CD4-positive, CD25-positive, alpha-beta regulatory T cell (primary cell): ENCODE data around the gene PDSS2. TPM values are rescaled to one million over a fixed set of nuclear protein-coding genes. Genes with fewer than 3 reads are reported as not detected.

ENCODE experiments used
- ATAC-seq, 2 donors: fragments of 150-1000 bp; cut with Tn5 transposase; one replicate each; pipeline ENCODE4 v1.10.0; 2021; ENCODE audit warnings: low read depth in 2 of 2, moderate number of reproducible peaks in 2 of 2, moderate library complexity in 1 of 2
- DNase-seq, 3 donors: peaks; one replicate each; pipeline versions ENCODE4 v3.0.0 to v3.0.0-alpha.2; 2012 to 2022; ENCODE audit warnings: mixed read lengths in 1 of 3
- H3K27ac ChIP-seq: one replicate; pipeline ENCODE4 v1.7.0; 2013; ENCODE audit warnings: mild to moderate bottlenecking, low read length; ENCODE audit not compliant: insufficient read depth, poor library complexity, severe bottlenecking
- H3K27me3 ChIP-seq: one replicate; pipeline ENCODE4 v1.7.0; 2013; ENCODE audit warnings: low read length; ENCODE audit not compliant: control insufficient read depth, insufficient read depth
- H3K36me3 ChIP-seq: one replicate; pipeline ENCODE4 v1.7.0; 2013; ENCODE audit warnings: mild to moderate bottlenecking, low read length, moderate library complexity; ENCODE audit not compliant: control insufficient read depth, insufficient read depth
- H3K4me1 ChIP-seq: 2 replicates; pipeline ENCODE4 v1.7.0; 2013; ENCODE audit warnings: mild to moderate bottlenecking, low read length; ENCODE audit not compliant: insufficient read depth, control insufficient read depth, poor library complexity, severe bottlenecking
- H3K4me3 ChIP-seq: one replicate; pipeline ENCODE4 v1.7.0; 2013; ENCODE audit warnings: low read depth, mild to moderate bottlenecking, low read length, moderate library complexity
- H3K9me3 ChIP-seq, 2 experiments: 1 replicate in 1 of 2; 2 replicates in 1 of 2; pipeline ENCODE4 v1.7.0; 2013; ENCODE audit warnings: low read length in 2 of 2, mild to moderate bottlenecking in 1 of 2, moderate library complexity in 1 of 2; ENCODE audit not compliant: control insufficient read depth in 2 of 2
- H3K27ac Mint-ChIP-seq, 3 donors: one replicate each; pipeline ENCODE4 v1.8.0; 2020 to 2022; ENCODE audit warnings: mild to moderate bottlenecking in 3 of 3, mixed read lengths in 3 of 3, moderate library complexity in 2 of 3
- H3K27me3 Mint-ChIP-seq: one replicate; pipeline ENCODE4 v1.8.0; 2022; ENCODE audit warnings: mild to moderate bottlenecking, mixed read lengths
- H3K36me3 Mint-ChIP-seq: one replicate; pipeline ENCODE4 v1.8.0; 2020; ENCODE audit warnings: mixed read lengths
- H3K4me1 Mint-ChIP-seq, 4 donors: one replicate each; pipeline ENCODE4 v1.8.0; 2020 to 2022; ENCODE audit warnings: mixed read lengths in 4 of 4, mild to moderate bottlenecking in 1 of 4
- H3K4me3 Mint-ChIP-seq, 4 donors: one replicate each; pipeline ENCODE4 v1.8.0; 2020 to 2022; ENCODE audit warnings: mild to moderate bottlenecking in 4 of 4, mixed read lengths in 4 of 4, moderate library complexity in 3 of 4
- H3K9me3 Mint-ChIP-seq, 7 donors: one replicate each; pipeline ENCODE4 v1.8.0; 2020 to 2022; ENCODE audit warnings: mixed read lengths in 7 of 7, mild to moderate bottlenecking in 3 of 7, moderate library complexity in 2 of 7
- polyA plus RNA-seq, 4 donors: library from polyadenylated mRNA; unstranded; fragments of 300-500 nt; fragmentation: Illumina TruSeq; gene quantifications; one replicate each; pipeline ENCODE4 v1.2.3, GENCODE V29; 2021
- total RNA-seq: library from RNA; stranded (reverse); gene quantifications from one replicate; pipeline ENCODE4 v1.2.3, GENCODE V29; 2022

Gene PDSS2
- total and polyA plus RNA-seq, 5 donors from 2014 or later: 11.6 to 18.8 (median 15.1) TPM

GRCh38 chr6:107423474-107423990, 35.8 kb downstream of the PDSS2 start:
- DNase-seq: no peak
- peaks cover 1 to 21% (median 5%) of the 10 kb centered on the region in 7 donors for H3K9me3 Mint-ChIP-seq
- no peak overlapping the region for H3K4me3 Mint-ChIP-seq
- H3K27ac Mint-ChIP-seq: peak overlapping the region in 1 of 3 donors; percentile 10
- no peaks in the 10 kb centered on the region for H3K27me3 Mint-ChIP-seq
- H3K4me3 ChIP-seq: no peak overlapping the region
- H3K27me3 ChIP-seq: no peaks in the 10 kb centered on the region
- H3K36me3 ChIP-seq: no peaks in the 10 kb centered on the region
- H3K9me3 ChIP-seq: peaks cover 3 to 12% of the 10 kb centered on the region in 2 experiments
- H3K27ac ChIP-seq: no peak overlapping the region
- H3K4me1 ChIP-seq: no peaks in the 10 kb centered on the region
- no peak for ATAC-seq
- H3K36me3 Mint-ChIP-seq: peaks cover 20% of the 10 kb centered on the region
- peaks cover 8 to 30% (median 25%) of the 10 kb centered on the region in 4 donors for H3K4me1 Mint-ChIP-seq

GRCh38 chr6:107421696-107422256, 37.6 kb downstream of the PDSS2 start:
- H3K27ac Mint-ChIP-seq: no peak overlapping the region
- peaks cover 0 to 8% of the 10 kb centered on the region in 2 experiments for H3K9me3 ChIP-seq
- H3K36me3 Mint-ChIP-seq: peaks cover 18% of the 10 kb centered on the region
- no peak overlapping the region for H3K4me3 ChIP-seq
- peaks cover 0 to 10% (median 3%) of the 10 kb centered on the region in 7 donors for H3K9me3 Mint-ChIP-seq
- no peaks in the 10 kb centered on the region for H3K4me1 ChIP-seq
- no peak overlapping the region for H3K4me3 Mint-ChIP-seq
- DNase-seq: no peak
- H3K27me3 ChIP-seq: no peaks in the 10 kb centered on the region
- no peak for ATAC-seq
- no peaks in the 10 kb centered on the region for H3K36me3 ChIP-seq
- no peaks in the 10 kb centered on the region for H3K27me3 Mint-ChIP-seq
- H3K4me1 Mint-ChIP-seq: peaks cover 8 to 32% (median 26%) of the 10 kb centered on the region in 4 donors
- no peak overlapping the region for H3K27ac ChIP-seq

- ATAC-seq (no peak), DNase-seq (no peak)
- Histone ChIP-seq H3K27me3 (no peaks in the 10 kb centered on the region), H3K9me3 (no peaks in the 10 kb centered on the region), H3K27ac (no peak overlapping the region), H3K4me3 (no peak overlapping the region), H3K4me1 (no peaks in the 10 kb centered on the region), H3K36me3 (no peaks in the 10 kb centered on the region)
- H3K4me1 Mint-ChIP-seq: peaks cover 8 to 28% (median 24%) of the 10 kb centered on the region in 4 donors
- H3K36me3 Mint-ChIP-seq: peaks cover 8% of the 10 kb centered on the region
- H3K27ac Mint-ChIP-seq: no peak overlapping the region
- H3K9me3 Mint-ChIP-seq: no peaks in the 10 kb centered on the region
- no peak overlapping the region for H3K4me3 Mint-ChIP-seq
- H3K27me3 Mint-ChIP-seq: no peaks in the 10 kb centered on the region
Measured at GRCh38 chr6:107419733-107420132, 39.6 kb downstream of the PDSS2 start.

- no peak for ATAC-seq
- no peaks in the 10 kb centered on the region for H3K36me3 ChIP-seq
- peaks cover 14 to 23% (median 22%) of the 10 kb centered on the region in 4 donors for H3K4me1 Mint-ChIP-seq
- peak in 1 of 3 donors; percentile 11 for DNase-seq
- no peak overlapping the region for H3K27ac ChIP-seq
- H3K4me1 ChIP-seq: no peaks in the 10 kb centered on the region
- H3K9me3 ChIP-seq: no peaks in the 10 kb centered on the region
- H3K27me3 Mint-ChIP-seq: no peaks in the 10 kb centered on the region
- peaks cover 0 to 2% (median 0%) of the 10 kb centered on the region in 7 donors for H3K9me3 Mint-ChIP-seq
- peaks cover 5% of the 10 kb centered on the region for H3K36me3 Mint-ChIP-seq
- peak overlapping the region in 1 of 3 donors; percentile 9 for H3K27ac Mint-ChIP-seq
- H3K27me3 ChIP-seq: no peaks in the 10 kb centered on the region
- H3K4me3 Mint-ChIP-seq: no peak overlapping the region
- H3K4me3 ChIP-seq: no peak overlapping the region
Measured at GRCh38 chr6:107418118-107418517, 41.2 kb downstream of the PDSS2 start.

- no peaks in the 10 kb centered on the region for H3K36me3 ChIP-seq
- no peaks in the 10 kb centered on the region for H3K27me3 ChIP-seq
- Mint-ChIP-seq H3K4me1 (peaks cover 11 to 14% (median 14%) of the 10 kb centered on the region in 4 donors), H3K27ac (no peak overlapping the region), H3K36me3 (peaks cover 5% of the 10 kb centered on the region), H3K4me3 (no peak overlapping the region), H3K27me3 (no peaks in the 10 kb centered on the region), H3K9me3 (peaks cover 0 to 2% (median 0%) of the 10 kb centered on the region in 7 donors)
- H3K27ac ChIP-seq: no peak overlapping the region
- no peak overlapping the region for H3K4me3 ChIP-seq
- DNase-seq (no peak), ATAC-seq (no peak)
- no peaks in the 10 kb centered on the region for H3K9me3 ChIP-seq
- H3K4me1 ChIP-seq: no peaks in the 10 kb centered on the region
Measured at GRCh38 chr6:107416145-107416544, 43.2 kb downstream of the PDSS2 start.

- no peaks in the 10 kb centered on the region for H3K27me3 ChIP-seq
Measured at GRCh38 chr6:107413966-107414645, 45.3 kb downstream of the PDSS2 start.

DNA sequence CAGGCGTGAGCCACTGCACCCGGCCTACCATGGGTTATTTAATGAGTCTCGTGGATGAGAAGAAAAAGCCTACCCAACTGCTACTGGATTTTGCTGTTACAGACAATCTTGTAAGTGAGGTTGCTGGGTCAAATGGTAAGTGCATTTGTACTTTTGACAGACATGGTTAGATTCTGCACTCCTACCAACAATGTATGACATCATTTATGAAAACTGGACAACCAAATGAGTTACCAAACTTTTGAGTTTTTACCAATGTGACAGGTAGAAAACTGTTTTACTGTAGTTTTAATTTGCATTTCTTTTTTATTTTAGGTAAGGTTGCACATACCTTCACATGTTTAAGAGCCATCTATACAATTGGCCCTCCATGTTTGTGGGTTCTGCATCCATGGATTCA, 48.2 kb downstream of the PDSS2 start:
- Mint-ChIP-seq H3K4me3 (no peak overlapping the region), H3K36me3 (peaks cover 19% of the 10 kb centered on the region), H3K27me3 (no peaks in the 10 kb centered on the region), H3K4me1 (peaks cover 6 to 14% (median 7%) of the 10 kb centered on the region in 4 donors), H3K27ac (no peak overlapping the region), H3K9me3 (peaks cover 0 to 7% (median 0%) of the 10 kb centered on the region in 7 donors)
- H3K4me3 ChIP-seq: no peak overlapping the region
- no peak for DNase-seq
- no peaks in the 10 kb centered on the region for H3K27me3 ChIP-seq
- H3K36me3 ChIP-seq: no peaks in the 10 kb centered on the region
- no peak for ATAC-seq
- H3K9me3 ChIP-seq: peaks cover 0 to 6% of the 10 kb centered on the region in 2 experiments
- no peaks in the 10 kb centered on the region for H3K4me1 ChIP-seq
- H3K27ac ChIP-seq: no peak overlapping the region

More at GRCh38 chr6:107413966-107414645, 45.3 kb downstream of the PDSS2 start:
- H3K4me1 Mint-ChIP-seq: peaks cover 10 to 14% (median 13%) of the 10 kb centered on the region in 4 donors
- Histone ChIP-seq H3K27ac (no peak overlapping the region), H3K4me1 (no peaks in the 10 kb centered on the region), H3K4me3 (no peak overlapping the region), H3K9me3 (no peaks in the 10 kb centered on the region), H3K36me3 (no peaks in the 10 kb centered on the region)
- H3K36me3 Mint-ChIP-seq: peaks cover 12% of the 10 kb centered on the region
- H3K9me3 Mint-ChIP-seq: peaks cover 0 to 2% (median 0%) of the 10 kb centered on the region in 7 donors
- H3K27ac Mint-ChIP-seq: peak overlapping the region in 1 of 3 donors; percentile 3
- H3K27me3 Mint-ChIP-seq: no peaks in the 10 kb centered on the region
- no peak overlapping the region for H3K4me3 Mint-ChIP-seq
- DNase-seq (no peak), ATAC-seq (no peak)
